Measurements from ENCODE around the gene PIAS1.
A peak's percentile ranks its signal among the peaks of the same experiment; 100 is the strongest.
"Not testable (repeated sequence)": the region's sequence is repeated elsewhere in the genome, so short reads cannot be mapped to it uniquely, and the experiment has no call there.

PIAS1 gene

DNA sequence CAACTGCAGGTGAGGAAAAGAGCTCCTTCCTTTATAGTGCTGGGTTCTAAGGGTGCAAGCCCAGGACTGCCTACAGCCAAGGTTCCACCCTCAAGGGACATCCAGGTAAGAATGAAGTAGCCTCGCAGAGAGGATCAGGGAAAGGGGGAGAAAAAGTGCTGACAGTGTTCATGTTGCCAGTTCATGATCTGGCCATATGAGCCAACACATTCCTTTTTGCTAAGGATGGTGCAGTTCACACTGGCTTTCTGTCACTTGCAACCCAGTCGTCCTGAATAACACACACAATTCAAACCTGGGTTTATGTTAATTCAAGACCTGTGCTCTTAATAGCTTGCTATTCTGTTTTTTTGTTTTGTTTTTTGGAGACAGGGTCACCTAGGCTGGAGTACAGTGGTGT lies 166.4 kb downstream of the PIAS1 start:
- H3K9me3 ChIP-seq (ENCODE audit: control insufficient read depth in 1 of 2, low read length in 2 of 2) = no peaks in the 10 kb centered on the region
- no peak overlapping the region for H3K4me3 ChIP-seq (ENCODE audit: low read depth in 1 of 2, low read length in 2 of 2)
- H3K4me1 ChIP-seq (ENCODE audit: control insufficient read depth in 1 of 2, insufficient read depth in 2 of 2, low read length in 2 of 2) = peaks cover 0 to 4% of the 10 kb centered on the region in 2 donors
- no peaks in the 10 kb centered on the region for H3K27me3 ChIP-seq (ENCODE audit: control insufficient read depth in 1 of 2, insufficient read depth in 2 of 2, low read length in 2 of 2)
- H3K36me3 ChIP-seq (ENCODE audit: control insufficient read depth in 1 of 2, insufficient read depth in 2 of 2, low read length in 2 of 2) = peaks cover 7 to 20% of the 10 kb centered on the region in 2 donors
- no peak overlapping the region for H3K9ac ChIP-seq (ENCODE audit: low read depth in 1 of 2, low read length in 2 of 2)
- H3K27ac ChIP-seq (ENCODE audit: low read depth, low read length) = no peak overlapping the region

DNA sequence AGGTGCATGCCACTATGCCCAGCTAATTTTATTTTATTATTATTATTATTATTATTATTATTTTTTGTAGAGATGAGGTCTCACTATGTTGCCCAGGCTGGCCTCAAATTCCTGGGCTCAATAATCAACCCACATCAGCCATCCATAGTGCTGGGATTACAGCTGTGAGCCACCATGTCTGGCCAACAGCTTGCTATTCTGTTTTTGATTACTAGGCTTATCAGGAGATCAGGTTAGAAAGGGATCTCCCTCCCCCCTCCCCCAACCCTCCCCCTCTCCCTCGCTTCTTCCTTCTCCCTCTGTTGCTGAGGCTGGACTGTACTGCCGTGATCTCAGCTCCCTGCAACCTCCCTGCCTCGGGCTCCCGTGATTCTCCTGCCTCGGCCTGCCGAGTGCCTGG lies 166.9 kb downstream of the PIAS1 start:
- Histone ChIP-seq H3K27ac (ENCODE audit: low read depth, low read length) (no peak overlapping the region), H3K4me3 (ENCODE audit: low read depth in 1 of 2, low read length in 2 of 2) (no peak overlapping the region), H3K36me3 (ENCODE audit: control insufficient read depth in 1 of 2, insufficient read depth in 2 of 2, low read length in 2 of 2) (peaks cover 7 to 18% of the 10 kb centered on the region in 2 donors), H3K9me3 (ENCODE audit: control insufficient read depth in 1 of 2, low read length in 2 of 2) (no peaks in the 10 kb centered on the region), H3K9ac (ENCODE audit: low read depth in 1 of 2, low read length in 2 of 2) (no peak overlapping the region), H3K27me3 (ENCODE audit: control insufficient read depth in 1 of 2, insufficient read depth in 2 of 2, low read length in 2 of 2) (no peaks in the 10 kb centered on the region), H3K4me1 (ENCODE audit: control insufficient read depth in 1 of 2, insufficient read depth in 2 of 2, low read length in 2 of 2) (peaks cover 0 to 4% of the 10 kb centered on the region in 2 donors)

DNA sequence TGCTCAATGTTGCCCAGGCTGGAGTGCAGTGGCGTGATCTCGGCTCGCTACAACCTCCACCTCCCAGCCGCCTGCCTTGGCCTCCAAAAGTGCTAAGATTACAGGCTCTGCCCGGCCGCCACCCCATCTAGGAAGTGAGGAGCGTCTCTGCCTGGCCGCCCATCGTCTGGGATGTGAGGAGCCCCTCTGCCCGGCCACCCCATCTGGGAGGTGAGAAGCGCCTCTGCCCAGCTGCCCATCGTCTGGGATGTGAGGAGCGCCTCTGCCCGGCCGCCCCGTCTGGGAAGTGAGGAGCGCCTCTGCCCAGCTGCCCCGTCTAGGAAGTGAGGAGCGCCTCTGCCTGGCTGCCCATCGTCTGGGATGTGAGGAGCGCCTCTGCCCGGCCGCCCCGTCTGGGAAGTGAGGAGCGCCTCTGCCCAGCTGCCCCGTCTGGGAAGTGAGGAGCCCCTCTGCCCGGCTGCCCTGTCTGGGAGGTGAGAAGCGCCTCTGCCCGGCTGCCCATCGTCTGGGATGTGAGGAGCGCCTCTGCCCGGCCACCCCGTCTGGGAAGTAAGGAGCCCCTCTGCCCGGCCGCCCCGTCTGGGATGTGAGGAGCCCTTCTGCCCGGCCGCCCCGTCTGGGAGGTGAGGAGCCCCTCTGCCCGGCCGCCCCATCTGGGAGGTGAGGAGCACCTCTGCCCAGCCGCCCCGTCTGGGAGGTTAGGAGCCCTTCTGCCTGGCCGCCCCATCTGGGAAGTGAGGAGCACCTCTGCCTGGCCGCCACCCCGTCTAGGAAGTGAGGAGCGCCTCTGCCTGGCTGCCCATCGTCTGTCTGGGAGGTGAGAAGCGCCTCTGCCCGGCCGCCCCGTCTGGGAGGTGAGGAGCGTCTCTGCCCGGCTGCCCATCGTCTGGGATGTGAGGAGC lies 167.7 kb downstream of the PIAS1 start:
- not testable (repeated sequence) for H3K9ac ChIP-seq (ENCODE audit: low read depth in 1 of 2, low read length in 2 of 2); H3K4me3 ChIP-seq (ENCODE audit: low read depth in 1 of 2, low read length in 2 of 2); H3K9me3 ChIP-seq (ENCODE audit: control insufficient read depth in 1 of 2, low read length in 2 of 2); H3K27ac ChIP-seq (ENCODE audit: low read depth, low read length); H3K27me3 ChIP-seq (ENCODE audit: control insufficient read depth in 1 of 2, insufficient read depth in 2 of 2, low read length in 2 of 2); H3K4me1 ChIP-seq (ENCODE audit: control insufficient read depth in 1 of 2, insufficient read depth in 2 of 2, low read length in 2 of 2)
- peaks cover 7 to 17% of the 10 kb centered on the region in 2 donors for H3K36me3 ChIP-seq (ENCODE audit: control insufficient read depth in 1 of 2, insufficient read depth in 2 of 2, low read length in 2 of 2)

GRCh38 chr15:68222432-68222743 lies 168.3 kb downstream of the PIAS1 start:
- not testable (repeated sequence) for H3K4me3 ChIP-seq (ENCODE audit: low read depth in 1 of 2, low read length in 2 of 2); H3K9me3 ChIP-seq (ENCODE audit: control insufficient read depth in 1 of 2, low read length in 2 of 2); H3K4me1 ChIP-seq (ENCODE audit: control insufficient read depth in 1 of 2, insufficient read depth in 2 of 2, low read length in 2 of 2); H3K9ac ChIP-seq (ENCODE audit: low read depth in 1 of 2, low read length in 2 of 2); H3K27me3 ChIP-seq (ENCODE audit: control insufficient read depth in 1 of 2, insufficient read depth in 2 of 2, low read length in 2 of 2); H3K27ac ChIP-seq (ENCODE audit: low read depth, low read length)
- H3K36me3 ChIP-seq (ENCODE audit: control insufficient read depth in 1 of 2, insufficient read depth in 2 of 2, low read length in 2 of 2) = peaks cover 7 to 13% of the 10 kb centered on the region in 2 donors

GRCh38 chr15:68223171-68223570 lies 169.1 kb downstream of the PIAS1 start:
- Histone ChIP-seq H3K36me3 (ENCODE audit: control insufficient read depth in 1 of 2, insufficient read depth in 2 of 2, low read length in 2 of 2) (peaks cover 7 to 11% of the 10 kb centered on the region in 2 donors), H3K9me3 (ENCODE audit: control insufficient read depth in 1 of 2, low read length in 2 of 2) (no peaks in the 10 kb centered on the region), H3K4me1 (ENCODE audit: control insufficient read depth in 1 of 2, insufficient read depth in 2 of 2, low read length in 2 of 2) (peaks cover 9 to 13% of the 10 kb centered on the region in 2 donors), H3K27me3 (ENCODE audit: control insufficient read depth in 1 of 2, insufficient read depth in 2 of 2, low read length in 2 of 2) (no peaks in the 10 kb centered on the region), H3K27ac (ENCODE audit: low read depth, low read length) (no peak overlapping the region), H3K9ac (ENCODE audit: low read depth in 1 of 2, low read length in 2 of 2) (no peak overlapping the region), H3K4me3 (ENCODE audit: low read depth in 1 of 2, low read length in 2 of 2) (no peak overlapping the region)

- Histone ChIP-seq H3K4me3 (ENCODE audit: low read depth in 1 of 2, low read length in 2 of 2) (no peak overlapping the region), H3K27me3 (ENCODE audit: control insufficient read depth in 1 of 2, insufficient read depth in 2 of 2, low read length in 2 of 2) (no peaks in the 10 kb centered on the region), H3K4me1 (ENCODE audit: control insufficient read depth in 1 of 2, insufficient read depth in 2 of 2, low read length in 2 of 2) (peaks cover 15 to 22% of the 10 kb centered on the region in 2 donors), H3K27ac (ENCODE audit: low read depth, low read length) (no peak overlapping the region), H3K36me3 (ENCODE audit: control insufficient read depth in 1 of 2, insufficient read depth in 2 of 2, low read length in 2 of 2) (peaks cover 3% of the 10 kb centered on the region in 2 donors), H3K9me3 (ENCODE audit: control insufficient read depth in 1 of 2, low read length in 2 of 2) (no peaks in the 10 kb centered on the region), H3K9ac (ENCODE audit: low read depth in 1 of 2, low read length in 2 of 2) (no peak overlapping the region)
Observed at GRCh38 chr15:68224108-68224507, 170.0 kb downstream of the PIAS1 start.

- Histone ChIP-seq H3K27ac (ENCODE audit: low read depth, low read length) (no peak overlapping the region), H3K4me1 (ENCODE audit: control insufficient read depth in 1 of 2, insufficient read depth in 2 of 2, low read length in 2 of 2) (peaks cover 15 to 22% of the 10 kb centered on the region in 2 donors), H3K9ac (ENCODE audit: low read depth in 1 of 2, low read length in 2 of 2) (no peak overlapping the region), H3K36me3 (ENCODE audit: control insufficient read depth in 1 of 2, insufficient read depth in 2 of 2, low read length in 2 of 2) (no peaks in the 10 kb centered on the region), H3K9me3 (ENCODE audit: control insufficient read depth in 1 of 2, low read length in 2 of 2) (no peaks in the 10 kb centered on the region), H3K27me3 (ENCODE audit: control insufficient read depth in 1 of 2, insufficient read depth in 2 of 2, low read length in 2 of 2) (no peaks in the 10 kb centered on the region), H3K4me3 (ENCODE audit: low read depth in 1 of 2, low read length in 2 of 2) (no peak overlapping the region)
Observed at GRCh38 chr15:68224546-68225250, 170.6 kb downstream of the PIAS1 start.

DNA sequence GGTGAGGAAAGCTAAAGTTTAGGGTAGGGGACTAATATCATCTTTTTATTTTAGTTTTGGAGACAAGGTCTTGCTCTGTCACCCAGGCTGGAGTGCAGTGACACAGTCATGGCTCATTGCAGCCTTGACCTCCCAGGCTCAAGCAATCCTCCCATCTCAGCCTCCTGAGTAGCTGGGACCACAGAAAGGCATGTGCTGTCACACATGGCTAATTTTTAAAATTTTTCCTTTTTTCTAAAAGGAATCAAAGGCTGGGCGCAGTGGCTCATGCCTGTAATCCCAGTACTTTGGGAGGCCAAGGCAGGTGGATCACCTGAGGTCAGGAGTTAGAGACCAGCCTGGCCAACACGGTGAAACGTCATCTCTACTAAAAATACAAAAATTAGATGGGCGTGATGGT lies 171.3 kb downstream of the PIAS1 start:
- H3K27ac ChIP-seq (ENCODE audit: low read depth, low read length); H3K27me3 ChIP-seq (ENCODE audit: control insufficient read depth in 1 of 2, insufficient read depth in 2 of 2, low read length in 2 of 2); H3K9me3 ChIP-seq (ENCODE audit: control insufficient read depth in 1 of 2, low read length in 2 of 2); H3K36me3 ChIP-seq (ENCODE audit: control insufficient read depth in 1 of 2, insufficient read depth in 2 of 2, low read length in 2 of 2); H3K9ac ChIP-seq (ENCODE audit: low read depth in 1 of 2, low read length in 2 of 2); H3K4me3 ChIP-seq (ENCODE audit: low read depth in 1 of 2, low read length in 2 of 2): not testable (repeated sequence)
- peaks cover 20 to 30% of the 10 kb centered on the region in 2 donors for H3K4me1 ChIP-seq (ENCODE audit: control insufficient read depth in 1 of 2, insufficient read depth in 2 of 2, low read length in 2 of 2)

DNA sequence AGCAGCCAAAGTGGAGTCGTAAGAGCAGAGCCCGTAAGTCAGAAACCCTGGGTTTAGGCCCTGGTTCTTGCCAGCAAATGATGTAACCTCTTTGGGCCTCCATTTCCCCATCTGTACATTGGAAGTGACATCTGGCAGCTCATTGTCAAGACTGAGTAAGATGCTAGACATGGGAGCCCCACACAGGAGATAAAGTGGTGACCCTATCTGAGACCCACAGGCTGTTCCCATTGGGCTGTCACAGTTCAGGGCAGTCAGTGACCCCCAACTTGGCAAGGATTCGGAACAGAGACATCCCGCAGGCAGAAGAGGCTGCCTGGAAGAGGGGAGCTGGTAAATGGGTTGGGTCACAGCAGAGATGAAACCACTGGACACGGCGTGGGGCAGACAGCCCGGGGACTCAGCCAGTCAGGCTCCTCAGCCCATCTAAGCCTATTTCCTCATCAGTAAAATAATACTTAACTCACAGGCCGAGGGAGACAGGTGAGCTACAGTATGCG lies 173.6 kb downstream of the PIAS1 start:
- Histone ChIP-seq H3K9ac (ENCODE audit: low read depth in 1 of 2, low read length in 2 of 2) (peak overlapping the region; percentile 61 to 68), H3K27ac (ENCODE audit: low read depth, low read length) (no peak overlapping the region), H3K9me3 (ENCODE audit: control insufficient read depth in 1 of 2, low read length in 2 of 2) (no peaks in the 10 kb centered on the region), H3K27me3 (ENCODE audit: control insufficient read depth in 1 of 2, insufficient read depth in 2 of 2, low read length in 2 of 2) (no peaks in the 10 kb centered on the region), H3K4me1 (ENCODE audit: control insufficient read depth in 1 of 2, insufficient read depth in 2 of 2, low read length in 2 of 2) (peaks cover 20 to 33% of the 10 kb centered on the region in 2 donors), H3K4me3 (ENCODE audit: low read depth in 1 of 2, low read length in 2 of 2) (peak overlapping the region; percentile 83 to 87), H3K36me3 (ENCODE audit: control insufficient read depth in 1 of 2, insufficient read depth in 2 of 2, low read length in 2 of 2) (no peaks in the 10 kb centered on the region)

All from duodenal mucosa (tissue), 2 donors.